CD8-positive, alpha-beta memory T cell (primary cell): ENCODE results near the gene KLF7. TPM values are rescaled to one million over a fixed set of nuclear protein-coding genes. Genes with fewer than 3 reads are reported as not detected.

ENCODE experiments used
- CTCF ChIA-PET: fragments of 350-600 bp; sonication (Branson Sonifier 250); formaldehyde crosslinking; loops from one replicate; lab custom pipeline; 2021; ENCODE audit warnings: antibody characterized with exemption; lab: Charles Lee
- POLR2A ChIA-PET: fragments of 350-600 bp; sonication (Branson Sonifier 250); formaldehyde crosslinking; loops from one replicate; lab custom pipeline; 2021; ENCODE audit warnings: antibody characterized with exemption; lab: Charles Lee
- DNase-seq, 5 donors: peaks; one replicate each; pipeline versions ENCODE4 v3.0.0 to v3.0.0-alpha.2; 2020 to 2022; ENCODE audit warnings: mixed read lengths in 1 of 5
- H3K27ac ChIP-seq: one replicate; pipeline ENCODE4 v1.7.0; 2013; ENCODE audit warnings: low read depth, mild to moderate bottlenecking, low read length, moderate library complexity
- H3K27me3 ChIP-seq: 2 replicates; pipeline ENCODE4 v1.7.0; 2013; ENCODE audit warnings: low read length, mild to moderate bottlenecking; ENCODE audit not compliant: insufficient read depth, poor library complexity, severe bottlenecking
- H3K36me3 ChIP-seq: 2 replicates; pipeline ENCODE4 v1.7.0; 2013; ENCODE audit warnings: mild to moderate bottlenecking, low read length, moderate library complexity; ENCODE audit not compliant: insufficient read depth
- H3K4me1 ChIP-seq: 2 replicates; pipeline ENCODE4 v1.7.0; 2013; ENCODE audit warnings: mild to moderate bottlenecking, low read length, moderate library complexity; ENCODE audit not compliant: insufficient read depth
- H3K4me3 ChIP-seq: 2 replicates; pipeline ENCODE4 v1.7.0; 2013; ENCODE audit warnings: mild to moderate bottlenecking, low read length
- H3K9me3 ChIP-seq: 2 replicates; pipeline ENCODE4 v1.7.0; 2013; ENCODE audit warnings: mild to moderate bottlenecking, low read length
- H3K27ac Mint-ChIP-seq, 8 donors: one replicate each; pipeline ENCODE4 v1.8.0; 2020 to 2021; ENCODE audit warnings: mixed read lengths in 8 of 8, mild to moderate bottlenecking in 6 of 8, inconsistent platforms in 3 of 8, moderate library complexity in 3 of 8
- H3K27me3 Mint-ChIP-seq, 2 donors: one replicate each; pipeline ENCODE4 v1.8.0; 2020 to 2021; ENCODE audit warnings: mixed read lengths in 2 of 2, mild to moderate bottlenecking in 1 of 2, moderate library complexity in 1 of 2
- H3K36me3 Mint-ChIP-seq, 3 donors: one replicate each; pipeline ENCODE4 v1.8.0; 2020 to 2021; ENCODE audit warnings: mixed read lengths in 3 of 3, inconsistent platforms in 1 of 3, mild to moderate bottlenecking in 1 of 3
- H3K4me1 Mint-ChIP-seq, 3 donors: one replicate each; pipeline ENCODE4 v1.8.0; 2020 to 2021; ENCODE audit warnings: mixed read lengths in 3 of 3, inconsistent platforms in 1 of 3, mild to moderate bottlenecking in 1 of 3
- H3K4me3 Mint-ChIP-seq, 7 donors: one replicate each; pipeline ENCODE4 v1.8.0; 2020 to 2021; ENCODE audit warnings: mixed read lengths in 7 of 7, mild to moderate bottlenecking in 6 of 7, moderate library complexity in 4 of 7, inconsistent platforms in 2 of 7
- H3K9me3 Mint-ChIP-seq, 5 donors: one replicate each; pipeline ENCODE4 v1.8.0; 2020 to 2022; ENCODE audit warnings: mixed read lengths in 5 of 5, mild to moderate bottlenecking in 3 of 5, moderate library complexity in 2 of 5, inconsistent platforms in 1 of 5
- polyA plus RNA-seq: library from polyadenylated mRNA; unstranded; fragments of 300-500 nt; fragmentation: Illumina TruSeq; gene quantifications from one replicate; pipeline ENCODE4 v1.2.3, GENCODE V29; 2021
- total RNA-seq, 2 experiments: library from RNA; stranded (reverse); gene quantifications; one replicate each; pipeline ENCODE4 v1.2.3, GENCODE V29; 2021

KLF7 gene
- total and polyA plus RNA-seq, 3 experiments from 2014 or later: 6.4 to 12.1 (median 6.7) TPM

DNA sequence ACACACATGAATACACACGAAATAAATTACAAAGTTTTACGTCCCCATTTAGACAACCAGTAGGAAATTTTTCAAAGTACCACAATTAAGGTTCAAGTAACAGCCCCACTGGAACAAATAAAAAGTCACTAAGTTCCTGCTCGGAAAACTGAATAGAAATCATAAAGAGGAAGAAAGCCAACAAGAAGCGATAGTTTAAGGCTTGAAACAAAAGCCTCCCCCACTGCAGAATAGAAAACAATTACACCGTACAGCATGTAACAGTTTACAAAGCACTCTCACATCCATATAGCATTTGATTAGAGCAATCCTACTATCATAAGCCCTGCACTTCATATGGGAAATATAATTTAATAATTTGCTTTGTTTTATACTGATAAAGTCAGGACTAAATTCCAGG lies 15.5 kb downstream of the KLF7 start:
- DNase-seq: no peak
- Mint-ChIP-seq H3K27me3 (peaks cover 7 to 15% of the 10 kb centered on the region in 2 donors), H3K36me3 (no peaks in the 10 kb centered on the region), H3K9me3 (peaks cover 0 to 5% (median 1%) of the 10 kb centered on the region in 5 donors), H3K27ac (no peak overlapping the region), H3K4me3 (no peak overlapping the region), H3K4me1 (peaks cover 6 to 38% (median 22%) of the 10 kb centered on the region in 3 donors)
- Histone ChIP-seq H3K4me1 (peaks cover 54% of the 10 kb centered on the region), H3K27ac (no peak overlapping the region), H3K9me3 (no peaks in the 10 kb centered on the region), H3K4me3 (no peak overlapping the region), H3K36me3 (no peaks in the 10 kb centered on the region), H3K27me3 (no peaks in the 10 kb centered on the region)
- ChIA-PET CTCF (no interaction called here), POLR2A (no interaction called here)

DNA sequence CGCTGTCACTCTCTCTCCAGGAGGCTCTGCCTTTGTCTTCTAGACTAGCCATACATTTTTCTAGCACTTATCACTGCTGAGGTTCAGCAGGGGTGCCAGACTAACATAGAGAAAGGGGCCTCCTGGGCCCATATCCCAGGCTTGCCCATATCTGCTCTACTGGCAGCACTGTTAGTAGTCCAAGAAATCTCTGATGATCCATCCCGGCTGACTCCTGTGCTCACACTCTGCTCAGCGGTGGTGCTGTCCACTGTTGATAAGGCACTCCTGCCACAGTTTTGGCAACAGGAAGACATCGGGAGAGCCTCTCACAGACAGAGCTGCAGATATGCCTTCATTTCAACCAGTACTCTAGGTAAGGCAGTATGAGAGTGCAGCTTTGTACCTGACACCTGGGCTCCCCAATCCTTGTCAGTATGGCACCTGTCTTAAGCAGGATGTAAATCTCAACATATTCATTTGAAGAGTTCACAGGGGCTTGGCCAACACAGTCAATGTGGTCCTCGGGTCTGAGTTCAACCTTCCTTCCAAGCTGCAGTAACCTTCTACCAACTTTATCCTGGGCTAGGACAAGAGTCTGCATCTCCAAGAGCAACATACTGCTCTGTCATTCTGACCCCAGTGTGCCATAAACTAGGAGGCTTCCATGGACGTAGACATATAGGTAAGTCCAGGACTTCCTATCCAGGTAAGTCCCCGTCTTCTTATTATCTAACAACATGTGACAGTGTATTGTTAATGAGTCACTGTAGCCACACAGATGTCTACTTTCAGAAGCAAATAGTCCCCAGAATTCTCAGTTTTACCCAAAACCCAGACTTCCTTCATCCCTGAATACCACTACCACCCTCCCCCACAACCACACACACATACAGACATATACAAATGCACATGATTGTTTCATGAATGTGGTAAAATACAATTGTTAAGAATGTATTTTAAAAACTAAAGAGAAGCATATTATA lies 16.2 kb downstream of the KLF7 start:
- CTCF ChIA-PET: no interaction called here
- H3K4me3 ChIP-seq: no peak overlapping the region
- no peak for DNase-seq
- peaks cover 7 to 15% of the 10 kb centered on the region in 2 donors for H3K27me3 Mint-ChIP-seq
- no peak overlapping the region for H3K27ac Mint-ChIP-seq
- no peaks in the 10 kb centered on the region for H3K36me3 ChIP-seq
- no peaks in the 10 kb centered on the region for H3K9me3 ChIP-seq
- H3K27me3 ChIP-seq: no peaks in the 10 kb centered on the region
- POLR2A ChIA-PET: no interaction called here
- H3K9me3 Mint-ChIP-seq: peaks cover 0 to 5% (median 1%) of the 10 kb centered on the region in 5 donors
- H3K4me1 ChIP-seq: peaks cover 54% of the 10 kb centered on the region
- no peak overlapping the region for H3K27ac ChIP-seq
- H3K4me3 Mint-ChIP-seq: no peak overlapping the region
- H3K4me1 Mint-ChIP-seq: peaks cover 7 to 39% (median 24%) of the 10 kb centered on the region in 3 donors
- H3K36me3 Mint-ChIP-seq: no peaks in the 10 kb centered on the region

DNA sequence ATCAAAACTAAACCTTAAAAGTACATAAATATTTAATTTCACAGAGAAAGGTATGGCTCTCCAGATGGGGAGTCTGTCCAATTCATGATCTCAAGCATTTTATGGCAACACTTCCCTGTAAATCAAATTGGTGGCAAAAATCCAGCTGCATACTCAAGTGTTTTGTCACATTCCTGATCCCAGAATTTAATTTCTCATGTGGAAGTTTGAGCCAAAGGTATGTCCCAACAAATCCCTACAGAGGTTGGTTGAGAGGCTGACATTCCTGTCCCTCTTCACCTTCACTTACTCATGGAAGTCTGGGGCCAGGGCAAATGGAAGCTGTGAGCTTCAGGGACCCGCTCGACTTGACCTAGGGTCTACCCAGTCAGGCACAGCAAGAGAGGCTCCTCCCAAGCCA lies 17.7 kb downstream of the KLF7 start:
- Histone ChIP-seq H3K4me3 (no peak overlapping the region), H3K9me3 (no peaks in the 10 kb centered on the region), H3K4me1 (peaks cover 50% of the 10 kb centered on the region), H3K27ac (no peak overlapping the region), H3K36me3 (no peaks in the 10 kb centered on the region), H3K27me3 (no peaks in the 10 kb centered on the region)
- no peak for DNase-seq
- Mint-ChIP-seq H3K36me3 (no peaks in the 10 kb centered on the region), H3K4me1 (peaks cover 15 to 42% (median 27%) of the 10 kb centered on the region in 3 donors), H3K27me3 (peaks cover 7 to 15% of the 10 kb centered on the region in 2 donors), H3K9me3 (peaks cover 0 to 3% (median 1%) of the 10 kb centered on the region in 5 donors), H3K27ac (no peak overlapping the region), H3K4me3 (no peak overlapping the region)
- ChIA-PET CTCF (no interaction called here), POLR2A (no interaction called here)

DNA sequence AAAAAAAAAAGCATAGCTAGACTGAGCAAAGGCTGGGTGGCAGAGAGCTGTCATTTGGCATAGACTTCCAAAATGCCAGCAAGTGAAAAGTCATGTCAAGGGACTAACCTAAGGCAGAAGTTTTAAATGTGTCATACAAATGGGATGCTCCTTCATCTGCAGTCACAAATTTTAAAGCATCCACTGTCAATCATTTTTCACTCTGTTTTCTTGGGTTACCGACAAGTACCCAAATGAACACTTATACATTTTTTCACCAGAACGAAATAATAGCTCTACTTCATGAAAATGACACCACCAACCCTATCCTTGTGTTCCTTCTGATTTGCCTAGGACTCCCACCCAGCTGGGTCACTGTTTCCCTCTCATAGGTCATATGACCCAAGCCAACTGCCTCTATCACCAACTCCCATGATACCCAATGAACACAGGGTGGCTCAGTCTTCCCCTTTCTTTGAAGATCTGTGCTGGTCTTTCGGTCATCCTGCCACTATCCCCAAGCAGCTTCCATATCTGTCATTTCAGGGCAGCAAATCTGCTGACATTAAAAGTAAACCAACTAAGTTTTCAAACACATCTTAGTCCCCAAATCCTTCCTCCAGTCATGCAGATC lies 21.5 kb downstream of the KLF7 start:
- H3K4me1 ChIP-seq: peaks cover 49% of the 10 kb centered on the region
- H3K9me3 ChIP-seq: no peaks in the 10 kb centered on the region
- no peaks in the 10 kb centered on the region for H3K36me3 Mint-ChIP-seq
- H3K36me3 ChIP-seq: no peaks in the 10 kb centered on the region
- peak overlapping the region; percentile 29 for H3K4me3 ChIP-seq
- no peak overlapping the region for H3K27ac ChIP-seq
- peaks cover 5 to 8% of the 10 kb centered on the region in 2 donors for H3K27me3 Mint-ChIP-seq
- H3K9me3 Mint-ChIP-seq: peaks cover 0 to 3% (median 1%) of the 10 kb centered on the region in 5 donors
- H3K27me3 ChIP-seq: no peaks in the 10 kb centered on the region
- H3K4me1 Mint-ChIP-seq: peaks cover 32 to 52% (median 42%) of the 10 kb centered on the region in 3 donors
- POLR2A ChIA-PET: interaction anchor here (0.5 to 2.9 kb wide), 2 partner anchors 21 to 36 kb away, joined by 4 to 26 read pairs; partner anchors contain the start of gene KLF7
- H3K4me3 Mint-ChIP-seq: peak overlapping the region in 4 of 7 donors; percentile 9 to 59 (median 44)
- H3K27ac Mint-ChIP-seq: peak overlapping the region; percentile 18 to 95 (median 76)
- CTCF ChIA-PET: interaction anchor here (0.8 to 2.0 kb wide), 3 partner anchors 18 to 23 kb away, joined by 3 to 8 read pairs (median 3); partner anchors contain the start of gene KLF7
- no peak for DNase-seq

DNA sequence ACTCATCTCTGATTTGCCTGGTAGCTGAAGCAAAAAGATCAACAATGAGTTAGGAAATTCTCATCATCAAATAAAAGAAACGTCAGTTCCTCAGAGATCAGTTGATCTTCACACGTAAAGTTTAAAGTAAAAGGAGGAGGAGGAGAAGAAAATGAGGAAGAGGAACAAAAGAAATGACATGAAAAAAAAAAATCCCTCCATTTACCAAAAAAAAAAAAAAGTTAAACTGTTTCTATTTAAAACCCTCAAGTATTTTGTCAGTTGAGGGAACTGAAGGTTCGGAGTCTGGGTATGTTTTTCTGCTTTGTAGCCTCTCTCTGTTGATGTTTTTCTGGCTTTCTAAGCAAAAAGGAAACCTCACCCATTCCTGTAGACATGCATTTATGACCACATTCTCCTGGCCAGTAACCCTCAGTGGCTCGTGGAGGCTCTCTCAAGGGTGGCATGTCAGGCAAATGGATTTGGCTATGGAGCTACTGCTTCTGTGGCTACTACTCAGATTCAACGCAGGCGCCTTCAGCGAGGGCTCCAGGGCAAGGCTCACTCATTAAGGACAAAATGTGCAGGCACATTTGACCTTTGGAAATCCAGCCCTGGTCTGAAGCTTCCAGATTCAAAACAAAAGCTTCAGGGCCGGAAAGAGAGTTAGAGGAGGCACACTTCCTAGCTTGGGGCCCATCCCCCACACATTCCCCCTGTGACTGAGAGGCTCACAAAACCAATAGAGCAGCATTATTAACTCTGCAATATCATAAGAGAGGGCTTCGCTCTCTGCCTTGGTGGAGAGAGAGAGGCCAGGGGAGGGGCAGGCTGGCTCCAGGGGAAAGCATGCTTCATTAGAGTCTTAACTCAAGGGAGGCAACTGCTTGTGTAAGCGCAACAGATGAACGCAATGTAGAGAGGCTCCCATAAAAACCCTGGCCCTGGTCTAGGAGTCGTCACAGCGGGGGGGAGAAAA lies 22.3 kb downstream of the KLF7 start:
- Mint-ChIP-seq H3K27ac (peak overlapping the region; percentile 75 to 95 (median 79)), H3K9me3 (no peaks in the 10 kb centered on the region), H3K27me3 (peaks cover 2 to 5% of the 10 kb centered on the region in 2 donors), H3K36me3 (no peaks in the 10 kb centered on the region), H3K4me1 (peaks cover 32 to 52% (median 42%) of the 10 kb centered on the region in 3 donors), H3K4me3 (peak overlapping the region in 6 of 7 donors; percentile 39 to 70 (median 58))
- peak in 3 of 5 donors; percentile 45 to 84 (median 45) for DNase-seq
- H3K27me3 ChIP-seq: no peaks in the 10 kb centered on the region
- H3K4me1 ChIP-seq: peaks cover 44% of the 10 kb centered on the region
- ChIA-PET CTCF (interaction anchor here (0.6 to 2.0 kb wide), 4 partner anchors 19 to 60 kb away, joined by 3 to 8 read pairs (median 3); partner anchors contain the start of gene KLF7), POLR2A (interaction anchor here (0.5 to 2.9 kb wide), 3 partner anchors 22 to 36 kb away, joined by 4 to 26 read pairs (median 5); partner anchors contain the start of gene KLF7)
- no peaks in the 10 kb centered on the region for H3K36me3 ChIP-seq
- H3K9me3 ChIP-seq: no peaks in the 10 kb centered on the region
- peak overlapping the region; percentile 29 for H3K4me3 ChIP-seq
- no peak overlapping the region for H3K27ac ChIP-seq

DNA sequence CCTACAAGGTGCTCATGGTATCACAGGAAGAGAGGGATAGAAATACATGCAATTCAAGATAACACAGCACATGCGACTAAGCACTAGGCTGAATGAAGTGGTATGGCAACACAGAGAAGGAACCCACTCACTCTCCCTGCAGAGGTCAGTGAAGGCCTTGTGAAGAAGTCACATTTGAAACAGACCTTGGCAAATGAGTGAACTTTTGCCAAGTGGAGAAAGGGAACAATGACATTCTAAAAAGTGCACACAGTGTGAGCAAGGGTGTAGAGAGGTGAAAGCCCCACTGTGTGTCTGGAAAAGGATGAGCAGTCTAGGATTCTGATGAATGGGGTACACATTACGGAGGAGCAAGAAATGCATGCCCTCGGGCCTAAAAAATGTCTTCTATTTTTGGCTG lies 23.3 kb downstream of the KLF7 start:
- Histone ChIP-seq H3K27me3 (no peaks in the 10 kb centered on the region), H3K4me1 (peaks cover 44% of the 10 kb centered on the region), H3K9me3 (no peaks in the 10 kb centered on the region), H3K27ac (no peak overlapping the region), H3K4me3 (no peak overlapping the region), H3K36me3 (no peaks in the 10 kb centered on the region)
- ChIA-PET CTCF (interaction anchor here (0.8 to 2.0 kb wide), 2 partner anchors 23 kb away, joined by 3 to 8 read pairs; partner anchors contain the start of gene KLF7), POLR2A (interaction anchor here (2.9 kb wide), 1 partner anchor 23 kb away, joined by 26 read pairs; the partner anchor contains the start of gene KLF7)
- peak overlapping the region in 5 of 7 donors; percentile 23 to 59 (median 56) for H3K4me3 Mint-ChIP-seq
- peaks cover 32 to 52% (median 42%) of the 10 kb centered on the region in 3 donors for H3K4me1 Mint-ChIP-seq
- no peaks in the 10 kb centered on the region for H3K9me3 Mint-ChIP-seq
- peaks cover 0 to 3% of the 10 kb centered on the region in 2 donors for H3K27me3 Mint-ChIP-seq
- peak overlapping the region in 7 of 8 donors; percentile 78 to 95 (median 81) for H3K27ac Mint-ChIP-seq
- no peaks in the 10 kb centered on the region for H3K36me3 Mint-ChIP-seq
- peak in 1 of 5 donors; percentile 43 for DNase-seq

DNA sequence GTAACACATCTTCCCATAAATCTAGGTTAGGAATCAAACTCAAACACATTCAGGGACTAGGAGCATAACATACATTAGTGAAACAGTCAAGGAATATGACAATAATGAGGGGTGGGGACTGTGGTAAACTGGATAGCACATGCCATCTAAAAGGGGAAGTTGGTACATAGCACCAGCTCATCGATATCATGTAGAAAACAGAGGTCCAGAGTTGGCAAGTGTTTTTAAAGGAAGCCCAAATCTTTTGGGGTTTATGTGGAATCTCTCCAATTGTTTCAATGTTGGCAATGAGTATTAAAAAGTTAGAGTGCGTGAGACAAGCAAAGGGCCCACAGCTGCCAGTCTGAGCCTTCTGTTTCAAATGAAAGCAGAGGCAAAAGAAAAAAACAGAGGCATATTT lies 24.4 kb downstream of the KLF7 start:
- Histone ChIP-seq H3K27me3 (no peaks in the 10 kb centered on the region), H3K4me1 (peaks cover 53% of the 10 kb centered on the region), H3K27ac (no peak overlapping the region), H3K36me3 (no peaks in the 10 kb centered on the region), H3K9me3 (no peaks in the 10 kb centered on the region), H3K4me3 (no peak overlapping the region)
- CTCF ChIA-PET: no interaction called here
- no peak for DNase-seq
- Mint-ChIP-seq H3K27ac (peak overlapping the region in 4 of 8 donors; percentile 35 to 95 (median 79)), H3K4me3 (no peak overlapping the region), H3K4me1 (peaks cover 32 to 52% (median 42%) of the 10 kb centered on the region in 3 donors), H3K27me3 (peaks cover 0 to 2% of the 10 kb centered on the region in 2 donors), H3K9me3 (no peaks in the 10 kb centered on the region), H3K36me3 (no peaks in the 10 kb centered on the region)
- POLR2A ChIA-PET: no interaction called here
